ENCODE results near the gene FSIP1. TPM values are rescaled to one million over a fixed set of nuclear protein-coding genes. Genes with fewer than 3 reads are reported as not detected.

FSIP1 gene
- total RNA-seq, 6 experiments from 2014 or later: 0.07 to 0.74 (median 0.35) TPM; not detected in 1

GRCh38 chr15:39625856-39626255 is 156.8 kb downstream of the FSIP1 start:
- H3K36me3 ChIP-seq: no peaks in the 10 kb centered on the region
- no peaks in the 10 kb centered on the region for H3K27me3 ChIP-seq
- no peak for DNase-seq
- intact Hi-C loops (cut with DNase I): no loop called here
- no peak overlapping the region for H3K4me3 ChIP-seq
- H3K9me3 ChIP-seq: no peaks in the 10 kb centered on the region
- no peaks in the 10 kb centered on the region for H3K4me1 ChIP-seq
- ATAC-seq: no peak
- TF ChIP-seq POLR2A (IDR thresholded peaks at IDR 0.05) (no peak), CTCF (IDR thresholded peaks at IDR 0.05) (no peak)
- peak overlapping the region in 2 of 3 donors; percentile 53 to 62 for H3K27ac ChIP-seq

GRCh38 chr15:39625451-39625850 is 157.2 kb downstream of the FSIP1 start:
- no peaks in the 10 kb centered on the region for H3K27me3 ChIP-seq
- H3K27ac ChIP-seq: peak overlapping the region in 2 of 3 donors; percentile 53 to 62
- intact Hi-C loops (cut with DNase I): no loop called here
- no peaks in the 10 kb centered on the region for H3K36me3 ChIP-seq
- H3K4me3 ChIP-seq: no peak overlapping the region
- TF ChIP-seq POLR2A (IDR thresholded peaks at IDR 0.05) (no peak), CTCF (IDR thresholded peaks at IDR 0.05) (no peak)
- 46% methylated on average over 2 of the region's 4 CpGs for WGBS (ENCODE audit: insufficient coverage, low coverage, low lambda C conversion rate, missing lambda C conversion rate)
- ATAC-seq: no peak
- no peaks in the 10 kb centered on the region for H3K4me1 ChIP-seq
- no peaks in the 10 kb centered on the region for H3K9me3 ChIP-seq
- DNase-seq: no peak

- 36% methylated on average over 3 of the region's 6 CpGs for WGBS (ENCODE audit: insufficient coverage, low coverage, low lambda C conversion rate, missing lambda C conversion rate)
- DNase-seq (peak in 1 of 3 donors; percentile 49), ATAC-seq (peak; percentile 77 to 87 (median 82))
- Histone ChIP-seq H3K27ac (peak overlapping the region; percentile 23 to 62 (median 53)), H3K9me3 (no peaks in the 10 kb centered on the region), H3K27me3 (no peaks in the 10 kb centered on the region), H3K4me1 (no peaks in the 10 kb centered on the region), H3K4me3 (no peak overlapping the region), H3K36me3 (no peaks in the 10 kb centered on the region)
- intact Hi-C loops (cut with DNase I): no loop called here
- TF ChIP-seq POLR2A (IDR thresholded peaks at IDR 0.05) (no peak), CTCF (IDR thresholded peaks at IDR 0.05) (no peak)
These were observed 157.8 kb downstream of the FSIP1 start for GRCh38 chr15:39624806-39625205.

- no peaks in the 10 kb centered on the region for H3K27me3 ChIP-seq
- H3K4me3 ChIP-seq: no peak overlapping the region
- peak overlapping the region in 1 of 3 donors; percentile 53 for H3K27ac ChIP-seq
- ATAC-seq (peak in 2 of 4 donors; percentile 42 to 43), DNase-seq (no peak)
- TF ChIP-seq POLR2A (IDR thresholded peaks at IDR 0.05) (no peak), CTCF (IDR thresholded peaks at IDR 0.05) (no peak)
- H3K36me3 ChIP-seq: no peaks in the 10 kb centered on the region
- H3K4me1 ChIP-seq: peaks cover 0 to under 1% (median 0%) of the 10 kb centered on the region in 4 donors
- no peaks in the 10 kb centered on the region for H3K9me3 ChIP-seq
- 68% methylated on average over 3 of the region's 4 CpGs for WGBS (ENCODE audit: insufficient coverage, low coverage, low lambda C conversion rate, missing lambda C conversion rate)
- intact Hi-C loops (cut with DNase I): no loop called here
These were observed 159.1 kb downstream of the FSIP1 start for GRCh38 chr15:39623529-39623931.
